Measurements from ENCODE around the gene UQCC2.

The UQCC2 gene

DNA sequence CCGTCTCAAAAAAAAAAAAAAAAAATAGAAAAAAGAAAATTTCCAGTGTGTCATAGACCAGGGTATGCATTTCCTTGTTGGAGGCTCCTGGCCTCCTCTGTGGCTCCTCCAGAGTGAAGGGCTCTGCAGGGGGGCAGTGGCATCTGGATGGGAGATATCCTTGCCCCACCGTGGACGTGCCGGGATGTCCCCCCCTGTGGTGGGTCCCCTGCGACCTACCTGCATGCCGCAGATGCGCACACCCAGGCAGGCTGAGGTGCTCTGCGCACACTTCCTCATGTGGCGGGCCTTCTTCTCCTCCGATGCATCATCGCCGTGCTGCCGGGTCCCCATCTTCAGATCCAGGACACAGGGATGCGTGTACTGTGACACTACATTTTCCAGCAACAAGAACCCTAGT lies 13.7 kb upstream of the UQCC2 start:
- no peak for DNase-seq (ENCODE audit: low read depth in 2 of 2)

DNA sequence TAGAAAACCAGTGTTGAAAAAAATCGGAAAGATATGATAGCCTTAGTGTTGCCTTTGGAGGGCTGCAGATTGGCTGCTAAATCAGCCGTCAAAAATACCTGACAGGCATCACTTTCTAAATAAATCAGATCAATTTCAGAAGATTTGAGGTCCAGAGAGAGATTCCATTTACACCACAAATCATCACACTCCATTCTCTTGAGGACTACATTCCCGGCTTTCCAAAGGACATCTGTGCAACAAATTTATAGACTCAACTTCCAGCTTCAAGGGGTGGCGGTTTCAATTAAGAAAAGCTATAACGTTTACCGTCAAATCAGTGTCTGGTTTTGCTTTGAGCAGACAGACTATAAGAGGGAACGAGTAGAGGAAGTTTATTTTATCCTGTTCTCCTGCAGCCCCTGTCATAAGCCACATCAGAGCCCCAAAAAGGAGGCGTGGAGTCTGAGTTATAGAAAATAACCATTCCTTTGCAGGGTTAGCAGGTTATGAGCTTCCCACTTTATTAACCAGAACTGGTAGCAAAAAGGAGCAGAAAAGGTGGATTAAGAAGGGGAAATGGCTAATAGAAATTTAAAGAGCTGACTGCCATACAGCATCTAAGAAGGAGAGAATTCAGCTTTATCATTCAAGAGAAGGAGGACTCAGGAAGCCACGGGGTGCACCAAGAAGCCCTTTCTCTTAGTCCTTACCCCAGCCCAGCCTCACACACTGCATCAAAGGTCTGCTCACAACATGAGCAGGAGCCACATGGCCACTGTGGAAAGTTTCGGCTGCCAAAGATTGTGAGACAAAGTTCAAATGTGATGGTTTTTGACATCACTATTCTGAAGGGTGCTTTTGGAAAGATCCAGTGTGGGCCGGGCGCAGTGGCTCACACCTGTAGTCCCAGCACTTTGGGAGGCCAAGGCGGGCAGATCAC lies 12.9 kb upstream of the UQCC2 start:
- no peak for DNase-seq (ENCODE audit: low read depth in 2 of 2)

DNA sequence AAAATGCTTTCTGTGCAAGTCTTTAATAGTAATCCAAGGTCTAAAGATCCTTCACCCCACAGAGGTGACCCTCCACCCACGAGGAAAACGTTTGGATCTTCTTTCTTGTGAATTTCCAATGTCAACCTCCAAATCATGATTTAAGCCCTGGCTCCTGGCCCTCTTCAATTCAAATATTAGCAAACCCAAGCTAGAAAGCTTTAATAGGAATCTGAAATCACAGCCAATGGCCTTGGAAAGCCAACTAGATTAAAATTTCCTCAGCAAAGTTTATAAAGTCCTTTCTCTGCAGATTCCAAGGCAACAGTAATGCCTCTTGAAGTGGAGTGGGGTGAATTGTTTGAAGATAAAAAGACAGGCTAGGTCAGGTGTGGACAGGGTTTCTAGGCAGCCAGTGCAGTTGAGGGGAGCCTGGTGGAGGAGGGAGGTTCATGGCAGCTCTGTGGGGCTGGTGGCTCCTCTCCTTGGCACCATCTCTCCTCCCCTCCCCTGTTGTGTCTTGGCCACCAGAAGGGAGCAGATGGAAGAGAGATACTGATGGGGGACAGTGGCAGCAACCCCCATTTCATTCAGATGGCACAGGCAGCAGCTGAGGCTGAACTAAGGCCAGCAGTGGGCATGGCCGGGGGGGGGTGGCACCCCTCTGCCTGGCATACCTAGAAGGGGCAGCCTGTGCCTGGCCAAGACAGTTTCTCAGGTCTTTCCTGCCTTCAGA lies 12.0 kb upstream of the UQCC2 start:
- DNase-seq (ENCODE audit: low read depth in 2 of 2): no peak

DNA sequence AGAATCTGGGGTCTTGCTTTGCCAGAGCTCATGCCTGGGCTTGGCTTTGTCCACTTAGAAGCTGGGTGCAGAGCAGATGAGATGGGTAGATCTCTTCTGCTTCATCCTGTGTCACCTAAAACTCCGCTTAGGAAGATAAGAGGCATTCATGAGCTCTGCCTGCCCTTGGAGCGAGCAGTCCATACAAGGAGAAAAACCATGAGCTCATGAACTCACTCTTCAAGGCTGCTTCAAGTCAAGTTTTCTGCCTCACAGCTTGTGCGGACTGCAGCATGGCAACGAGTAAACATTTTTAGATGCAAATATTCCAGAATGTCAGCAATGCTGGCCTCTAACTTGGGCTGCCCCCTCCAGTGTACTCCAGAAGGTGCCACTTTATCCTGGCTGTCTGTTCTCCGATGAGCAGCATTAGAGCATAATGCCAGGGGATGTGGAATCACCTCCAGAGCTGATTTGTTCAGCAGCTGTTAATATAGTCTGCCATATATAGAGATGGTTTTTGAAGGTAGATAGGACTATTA lies 10.7 kb upstream of the UQCC2 start:
- DNase-seq (ENCODE audit: low read depth in 2 of 2): no peak

DNA sequence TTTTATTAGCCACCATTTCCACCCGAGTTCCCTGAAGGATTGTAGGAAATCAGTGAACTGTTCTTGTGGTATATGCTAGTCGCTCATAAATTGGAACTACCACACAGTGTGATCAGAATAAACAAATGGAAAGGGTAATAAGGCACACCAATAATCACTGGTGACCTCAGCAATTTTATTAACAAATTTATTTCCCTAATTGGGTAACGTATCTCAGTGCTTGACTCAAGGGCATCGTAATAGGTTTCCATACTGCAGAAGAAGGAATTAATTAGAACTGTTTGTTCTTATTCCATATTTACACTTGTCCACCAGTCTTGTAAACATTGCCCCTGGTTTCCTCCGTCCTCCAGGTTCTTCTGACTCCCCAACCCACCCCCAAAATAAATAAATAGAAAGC lies 10.0 kb upstream of the UQCC2 start:
- DNase-seq (ENCODE audit: low read depth in 2 of 2): no peak

DNA sequence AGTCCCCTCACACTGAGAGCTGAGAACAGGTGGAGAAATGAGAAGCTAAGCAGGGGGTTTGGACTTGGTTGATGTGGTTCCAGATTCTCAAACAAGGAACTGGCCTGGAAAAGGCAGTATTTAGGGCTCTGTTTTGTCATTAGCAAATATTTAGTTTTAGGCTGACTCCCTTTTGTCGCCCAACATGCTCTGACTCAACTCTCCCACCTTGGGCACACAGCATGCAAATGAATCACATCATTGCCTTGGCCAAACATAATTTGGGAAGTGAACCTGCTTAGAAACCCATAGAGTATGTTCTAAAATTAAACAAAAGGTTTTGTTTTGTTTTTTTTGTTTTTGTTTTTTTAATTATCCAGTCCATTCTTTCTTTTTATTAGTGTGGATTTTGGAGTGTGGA lies 9.5 kb upstream of the UQCC2 start:
- DNase-seq (ENCODE audit: low read depth in 2 of 2): no peak

DNA sequence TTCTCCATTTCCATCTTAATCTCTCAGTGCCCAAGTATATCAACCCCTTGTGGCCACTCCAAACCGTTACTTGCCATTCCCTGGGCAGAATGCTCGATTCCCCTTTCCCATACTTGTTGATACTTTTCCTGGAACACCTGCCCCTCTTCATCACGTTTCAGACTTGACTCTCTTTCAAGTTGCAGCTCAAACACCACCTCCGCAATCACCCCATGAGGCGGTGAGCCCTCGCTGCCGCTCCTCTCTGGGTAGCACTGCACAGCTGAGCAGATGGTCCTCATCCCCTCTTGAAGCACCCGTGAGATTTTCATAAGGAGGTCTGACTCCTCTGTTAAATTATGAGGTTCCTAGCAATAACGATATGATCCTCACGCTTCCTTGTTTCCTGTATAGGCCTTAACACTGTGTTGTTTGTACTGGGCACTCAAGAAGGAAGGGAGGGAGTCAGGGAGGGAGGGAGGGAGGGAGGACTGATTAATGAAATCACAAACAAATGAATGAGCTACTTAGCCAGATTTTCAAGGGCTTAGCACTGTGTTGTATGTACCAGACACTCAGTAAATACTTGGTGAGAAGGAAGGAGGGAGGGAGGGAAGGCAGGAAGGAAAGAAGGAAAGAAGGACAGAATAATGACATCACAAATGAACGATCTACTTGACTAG lies 8.0 kb upstream of the UQCC2 start:
- DNase-seq (ENCODE audit: low read depth in 2 of 2): no peak

DNA sequence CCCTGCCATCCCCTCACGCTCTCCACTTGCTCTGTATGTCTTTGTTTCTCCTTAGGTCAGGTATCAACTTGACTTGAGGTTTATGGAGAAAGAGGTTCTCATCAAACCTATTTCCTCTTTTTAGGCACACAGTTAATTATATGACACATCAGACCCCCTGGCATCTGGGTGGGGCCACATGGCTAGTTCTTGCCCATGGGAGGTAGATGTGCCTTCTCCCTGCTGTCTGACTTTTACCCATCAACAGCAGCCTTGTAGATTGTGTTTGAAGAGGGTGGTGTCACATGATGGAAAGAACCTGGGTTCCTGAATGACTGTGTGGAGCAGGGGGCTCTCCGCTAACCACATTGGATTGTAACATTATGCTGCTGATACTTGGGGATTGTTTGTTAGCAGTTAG lies 7.2 kb upstream of the UQCC2 start:
- DNase-seq (ENCODE audit: low read depth in 2 of 2): no peak

DNA sequence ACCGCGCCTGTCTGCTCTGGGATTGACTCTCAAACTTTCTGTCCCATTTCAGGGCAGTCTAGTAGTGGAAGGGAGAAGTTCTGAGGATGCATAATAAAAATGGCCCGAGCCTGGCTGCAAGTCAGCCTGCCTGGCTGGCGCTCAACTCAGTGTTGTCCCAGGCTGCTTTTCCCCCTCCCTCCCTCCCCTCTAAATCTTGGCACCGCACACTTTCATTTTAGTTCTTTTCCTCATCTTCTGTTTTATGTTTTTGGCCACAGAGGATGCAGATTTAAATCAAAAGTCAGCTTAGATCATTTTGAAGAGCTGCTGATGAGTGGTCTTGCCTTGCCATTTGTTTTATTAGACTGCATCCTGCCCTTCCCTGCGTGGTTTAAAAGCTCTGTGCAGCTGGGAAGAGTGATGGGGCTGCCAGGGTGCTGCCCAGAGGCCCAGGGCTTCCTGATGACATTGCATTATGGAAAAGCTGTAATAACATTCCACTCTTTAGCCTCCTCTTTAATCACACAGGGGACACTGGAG lies 6.5 kb upstream of the UQCC2 start:
- DNase-seq (ENCODE audit: low read depth in 2 of 2): no peak

DNA sequence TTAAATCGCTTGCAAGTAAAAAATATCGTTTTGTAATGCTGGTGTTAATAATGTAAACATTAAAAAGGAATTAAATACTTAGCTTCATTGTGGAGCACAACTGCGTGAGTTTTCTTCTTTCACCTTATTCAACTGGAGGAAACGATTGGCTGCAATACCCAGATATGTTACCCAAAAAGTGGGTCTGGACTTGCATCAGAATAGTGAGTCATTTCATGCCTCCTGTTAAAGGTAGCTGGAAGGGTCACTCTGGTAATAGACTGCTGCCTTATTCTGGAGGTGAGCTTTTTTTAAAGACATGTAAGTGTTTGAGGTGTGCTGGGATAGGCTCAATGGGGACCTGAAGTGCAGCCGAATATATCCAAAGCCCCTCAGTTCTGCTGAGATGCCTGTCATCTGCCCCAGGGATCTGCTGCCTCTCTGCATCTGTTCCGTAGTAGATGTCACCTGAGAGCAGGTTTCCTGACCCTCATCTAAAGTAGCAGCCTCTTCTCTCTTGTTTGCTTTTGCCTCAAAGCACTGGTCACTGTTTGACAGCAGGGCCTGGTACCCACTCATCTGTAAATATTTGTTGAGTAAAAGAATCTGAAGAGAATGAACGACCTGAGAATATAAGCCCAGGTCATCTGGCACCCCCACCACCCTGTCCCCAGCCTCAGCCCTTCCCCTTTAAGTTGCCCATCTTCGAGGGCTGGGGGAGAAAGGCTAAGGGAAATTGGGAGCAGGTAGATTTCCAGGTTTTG lies 5.6 kb upstream of the UQCC2 start:
- DNase-seq (ENCODE audit: low read depth in 2 of 2): no peak

DNA sequence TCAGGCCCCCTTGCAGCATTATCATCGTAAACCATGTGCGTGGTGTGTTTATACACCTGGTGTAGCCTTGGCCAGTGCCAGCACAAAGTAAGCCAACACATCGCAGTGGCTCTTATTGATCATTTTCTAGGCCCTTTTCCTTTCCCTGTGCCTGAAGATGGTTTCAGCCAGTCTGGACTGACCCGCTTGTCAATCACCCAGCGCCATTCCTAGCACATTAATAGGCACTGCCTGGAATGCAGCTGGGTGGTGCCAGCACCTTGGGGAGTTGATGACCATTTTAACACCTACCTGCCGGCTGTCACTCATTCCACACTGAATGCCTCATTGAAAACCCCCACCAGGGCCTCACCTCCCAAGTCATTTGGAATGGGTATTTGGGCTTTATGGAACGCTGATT lies 4.9 kb upstream of the UQCC2 start:
- no peak for DNase-seq (ENCODE audit: low read depth in 2 of 2)

DNA sequence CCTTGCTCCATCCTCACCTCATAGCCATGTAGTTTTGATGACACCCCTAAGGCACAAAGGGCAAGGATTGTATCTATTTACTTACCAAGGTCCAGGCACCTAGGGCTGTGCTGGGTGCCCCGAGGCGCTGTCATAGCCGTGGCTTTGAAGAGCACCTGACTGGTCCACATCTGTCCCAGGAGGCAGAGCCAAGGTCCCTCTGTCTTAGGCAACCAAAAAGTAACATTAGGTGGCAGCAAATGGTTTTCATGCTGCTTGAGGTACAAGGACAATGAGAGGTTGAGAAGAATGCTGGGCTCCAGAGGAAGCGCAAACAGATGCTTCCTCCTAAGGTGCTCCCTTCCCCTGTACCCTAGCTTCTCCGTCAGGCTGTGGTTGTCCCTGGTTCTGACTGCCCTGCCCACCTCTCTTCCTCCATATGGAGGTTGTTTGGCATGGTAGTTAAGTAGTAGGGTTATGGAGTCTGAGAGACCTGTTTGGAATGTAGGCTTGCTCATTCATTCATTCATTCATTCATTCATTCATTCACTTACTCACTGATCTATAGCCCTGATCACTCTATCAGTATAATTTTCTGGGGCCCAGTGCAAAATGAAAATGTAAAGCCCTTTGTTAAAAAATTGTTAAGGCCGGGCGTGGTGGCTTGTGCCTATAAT lies 3.0 kb upstream of the UQCC2 start:
- no peak for DNase-seq (ENCODE audit: low read depth in 2 of 2)

DNA sequence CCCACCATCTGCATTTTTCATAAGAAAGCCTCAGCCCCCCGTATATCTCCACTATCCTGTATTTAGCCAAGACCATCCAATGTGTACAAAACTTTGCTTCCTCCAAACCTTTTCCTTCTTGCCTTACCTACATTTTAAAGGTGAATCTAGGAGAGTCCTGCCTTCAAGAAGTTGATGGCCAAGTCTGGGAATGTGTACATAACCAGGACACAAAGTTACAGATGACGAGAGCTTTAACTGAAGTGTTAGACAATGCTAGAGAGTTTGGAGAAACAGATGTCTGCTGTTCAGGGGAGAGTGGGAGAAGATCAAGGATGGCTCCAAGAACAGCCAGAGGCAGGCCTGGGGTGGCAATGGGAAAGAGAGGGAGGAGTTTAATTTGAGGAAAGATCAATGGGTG lies 2.3 kb upstream of the UQCC2 start:
- DNase-seq (ENCODE audit: low read depth in 2 of 2): no peak

DNA sequence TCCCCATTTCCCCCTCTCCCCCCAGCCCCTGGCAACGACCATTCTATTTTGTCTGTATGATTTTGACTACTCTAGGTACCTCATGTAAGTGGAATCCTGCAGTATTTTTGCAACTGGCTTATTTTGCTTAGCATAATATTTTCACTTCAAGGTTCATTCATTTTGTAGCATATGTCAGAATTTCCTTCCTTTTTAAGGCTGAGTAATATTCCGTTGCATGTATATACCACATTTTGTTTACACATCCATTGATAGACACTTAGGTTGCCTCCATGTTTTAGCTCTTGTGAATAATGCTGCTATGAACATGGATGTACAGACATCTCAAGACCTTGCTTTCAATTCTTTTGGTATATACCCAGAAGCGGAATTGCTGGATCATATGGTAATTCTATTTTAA lies 1.4 kb upstream of the UQCC2 start:
- no peak for DNase-seq (ENCODE audit: low read depth in 2 of 2)

DNA sequence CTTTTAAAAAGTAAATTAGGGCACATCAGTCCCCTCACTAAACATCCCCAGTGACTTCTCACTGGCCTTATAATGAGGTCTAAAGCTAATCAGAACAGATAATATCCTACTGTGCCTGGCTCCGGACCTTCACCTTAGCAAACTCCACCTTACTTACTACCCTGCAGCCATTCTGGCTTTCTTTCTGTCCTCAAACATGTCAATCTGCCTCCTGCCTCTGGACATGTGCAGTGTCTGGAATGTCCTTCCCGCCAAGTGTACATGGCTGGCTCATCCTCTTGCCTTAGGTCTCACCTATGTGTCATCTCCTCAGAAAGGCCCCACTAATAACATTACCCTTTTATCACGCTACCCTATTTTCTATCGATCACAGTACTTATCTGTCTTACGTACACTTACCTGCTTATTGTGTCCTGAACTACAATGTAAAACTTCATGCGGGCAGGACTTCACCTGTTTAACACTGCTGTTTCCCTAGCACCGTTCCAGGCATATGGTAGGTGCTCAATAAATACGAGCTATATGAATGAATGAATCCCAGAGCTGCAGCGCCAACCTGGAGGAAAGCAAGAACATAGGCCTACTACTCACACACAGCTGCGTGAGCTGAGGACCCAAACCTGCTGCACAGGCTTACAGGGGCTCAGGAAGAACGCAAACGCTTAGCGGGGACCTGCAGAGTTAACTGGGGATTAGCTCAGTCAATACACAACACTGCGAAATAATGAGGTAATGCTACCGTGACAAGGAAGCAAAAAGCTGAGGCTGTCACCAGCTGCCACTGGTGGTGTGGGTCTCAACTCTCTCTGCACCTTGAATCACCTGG lies 991 bp downstream of the UQCC2 start:
- no peak for DNase-seq (ENCODE audit: low read depth in 2 of 2)

DNA sequence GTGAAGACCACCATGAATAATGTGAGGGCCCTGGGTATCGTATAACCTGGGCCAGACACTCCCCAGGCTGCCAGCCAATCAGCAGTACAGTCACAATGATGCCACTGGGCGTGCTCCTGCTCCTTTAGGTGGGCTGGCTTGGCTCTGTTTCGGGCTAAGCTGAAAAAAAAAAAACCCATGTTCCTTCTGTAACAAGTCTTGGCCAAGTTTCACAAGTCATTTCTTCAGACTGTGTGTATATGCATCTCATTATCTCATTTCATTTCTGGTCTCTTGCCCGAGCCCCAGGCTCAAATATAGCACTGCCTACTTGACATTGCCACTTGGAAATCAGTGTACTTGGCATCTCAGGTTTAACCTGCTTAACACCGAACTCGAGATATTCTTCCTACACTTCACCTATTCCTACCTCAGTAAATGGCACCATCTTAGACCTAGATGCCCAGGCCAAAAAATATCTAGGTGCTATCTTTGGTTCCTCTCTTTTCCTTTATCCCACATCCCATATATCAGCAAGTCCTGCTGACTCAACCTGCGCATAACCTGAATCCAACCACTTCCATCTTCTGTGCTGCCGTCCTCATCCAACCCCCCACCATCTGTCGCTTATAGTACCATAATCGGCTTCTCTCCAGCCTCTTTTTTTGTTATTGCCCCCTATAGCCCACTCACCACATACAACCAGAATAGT lies 1.8 kb downstream of the UQCC2 start:
- DNase-seq (ENCODE audit: low read depth in 2 of 2): no peak

DNA sequence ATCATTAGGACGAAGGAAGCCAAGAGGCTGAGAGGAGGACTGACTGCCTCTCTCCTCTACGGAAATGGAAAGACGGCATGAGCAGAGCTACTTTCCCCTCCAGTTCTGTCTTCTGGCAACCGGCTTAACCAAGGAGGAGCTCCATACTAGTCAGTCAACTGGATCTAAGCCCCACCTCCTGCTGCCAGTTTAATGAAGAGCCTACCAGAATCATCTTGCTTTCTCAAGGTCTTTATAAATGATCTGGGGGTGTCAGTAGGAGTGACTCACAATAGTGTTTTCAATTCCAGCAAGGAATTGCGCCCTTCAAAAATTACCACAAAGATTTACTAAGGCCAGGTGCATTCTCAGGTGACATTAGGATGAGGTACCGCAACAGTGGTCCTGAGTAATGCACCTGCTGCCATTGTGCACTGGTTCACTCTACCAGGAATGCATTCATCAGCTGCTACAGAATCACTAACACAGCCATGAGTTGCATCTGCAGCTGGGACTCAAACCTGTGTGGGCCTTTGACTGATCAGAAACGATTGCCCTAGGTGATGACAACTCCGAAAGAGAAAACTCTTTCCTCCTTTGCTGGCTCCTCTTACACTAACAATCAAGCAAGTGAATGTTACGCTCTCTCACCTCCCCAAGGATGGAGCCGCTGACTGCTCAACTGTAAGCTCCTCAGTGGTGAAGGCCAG lies 2.8 kb downstream of the UQCC2 start:
- no peak for DNase-seq (ENCODE audit: low read depth in 2 of 2)

DNA sequence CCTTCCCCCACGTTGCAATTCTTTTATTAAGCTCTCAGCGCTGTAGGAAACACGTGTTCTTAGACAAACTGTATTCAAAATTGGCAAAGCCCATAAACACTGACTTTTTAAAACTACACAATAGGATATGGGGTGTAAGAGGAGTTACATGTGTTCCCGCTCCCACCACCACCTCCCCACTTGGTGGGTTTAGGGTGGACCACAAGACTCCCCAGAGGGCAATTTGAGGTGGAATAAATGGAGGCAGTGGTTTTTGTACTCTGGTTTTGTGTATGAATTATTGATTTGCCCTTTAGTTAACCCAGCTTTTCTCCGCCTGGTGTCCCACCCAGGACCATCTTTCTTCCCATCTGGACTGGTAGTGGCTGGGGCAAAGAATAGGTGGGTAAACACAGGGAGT lies 3.7 kb downstream of the UQCC2 start:
- no peak for DNase-seq (ENCODE audit: low read depth in 2 of 2)

Measured in stimulated activated CD8-positive, alpha-beta memory T cell treated with anti-CD3 and anti-CD28 coated beads, Interleukin-2, amount 100 ng/mL, for 48 hours (primary cell).